Stimulated activated CD8-positive, alpha-beta memory T cell treated with anti-CD3 and anti-CD28 coated beads, Interleukin-2, amount 100 ng/mL, for 1 hour (primary cell): ENCODE results near the gene PACS2.

ENCODE experiments used
- DNase-seq, 2 donors: peaks; one replicate each; pipeline ENCODE4 v3.0.0-alpha.2; 2020; ENCODE audit warnings: low read depth in 2 of 2

PACS2 gene

GRCh38 chr14:105440992-105441391 is 126.4 kb downstream of the PACS2 start:
- DNase-seq, result no peak

- no peak for DNase-seq
Observed at GRCh38 chr14:105442125-105442524, 127.6 kb downstream of the PACS2 start.

- no peak for DNase-seq
Observed at GRCh38 chr14:105442834-105443233, 128.3 kb downstream of the PACS2 start.

DNA sequence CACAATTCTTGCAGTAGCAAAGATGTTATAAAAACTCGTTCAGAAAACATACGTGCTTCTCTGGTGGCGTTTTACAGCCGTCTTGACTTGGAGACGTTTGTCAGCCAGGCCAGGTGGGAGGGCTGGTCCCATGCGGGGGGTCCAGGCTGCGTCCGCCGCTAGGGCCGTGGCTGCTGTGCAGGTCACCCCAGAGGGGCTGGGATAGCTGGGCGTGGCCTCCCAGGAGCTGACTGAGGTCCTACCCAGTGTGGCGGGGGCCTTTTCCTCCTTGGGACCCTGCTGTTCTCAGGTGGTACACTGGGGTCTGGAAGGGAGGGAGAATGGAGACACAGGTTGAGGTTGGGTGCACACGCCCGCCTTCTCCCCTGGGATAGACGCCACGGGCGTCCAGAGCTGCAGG is 130.3 kb downstream of the PACS2 start:
- DNase-seq, result no peak

DNA sequence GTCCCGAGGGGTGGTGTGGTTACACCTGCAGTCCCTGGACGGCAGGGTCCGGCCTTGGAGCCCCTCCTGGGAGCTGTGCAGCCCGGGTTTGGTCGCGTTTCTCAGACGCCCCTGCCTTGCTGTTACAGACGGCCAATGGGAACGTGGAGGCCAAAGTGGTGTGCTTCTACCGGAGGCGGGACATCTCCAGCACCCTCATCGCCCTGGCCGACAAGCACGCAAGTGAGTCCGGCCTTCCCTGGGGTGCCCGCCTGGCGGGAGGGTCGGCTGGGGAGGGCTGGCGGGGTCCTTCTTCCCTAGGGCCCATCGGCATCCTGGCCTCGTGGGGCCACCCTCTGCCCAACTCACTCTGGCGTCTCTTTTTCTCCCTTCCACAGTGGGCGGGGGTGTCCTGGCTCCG is 130.7 kb downstream of the PACS2 start:
- no peak for DNase-seq

DNA sequence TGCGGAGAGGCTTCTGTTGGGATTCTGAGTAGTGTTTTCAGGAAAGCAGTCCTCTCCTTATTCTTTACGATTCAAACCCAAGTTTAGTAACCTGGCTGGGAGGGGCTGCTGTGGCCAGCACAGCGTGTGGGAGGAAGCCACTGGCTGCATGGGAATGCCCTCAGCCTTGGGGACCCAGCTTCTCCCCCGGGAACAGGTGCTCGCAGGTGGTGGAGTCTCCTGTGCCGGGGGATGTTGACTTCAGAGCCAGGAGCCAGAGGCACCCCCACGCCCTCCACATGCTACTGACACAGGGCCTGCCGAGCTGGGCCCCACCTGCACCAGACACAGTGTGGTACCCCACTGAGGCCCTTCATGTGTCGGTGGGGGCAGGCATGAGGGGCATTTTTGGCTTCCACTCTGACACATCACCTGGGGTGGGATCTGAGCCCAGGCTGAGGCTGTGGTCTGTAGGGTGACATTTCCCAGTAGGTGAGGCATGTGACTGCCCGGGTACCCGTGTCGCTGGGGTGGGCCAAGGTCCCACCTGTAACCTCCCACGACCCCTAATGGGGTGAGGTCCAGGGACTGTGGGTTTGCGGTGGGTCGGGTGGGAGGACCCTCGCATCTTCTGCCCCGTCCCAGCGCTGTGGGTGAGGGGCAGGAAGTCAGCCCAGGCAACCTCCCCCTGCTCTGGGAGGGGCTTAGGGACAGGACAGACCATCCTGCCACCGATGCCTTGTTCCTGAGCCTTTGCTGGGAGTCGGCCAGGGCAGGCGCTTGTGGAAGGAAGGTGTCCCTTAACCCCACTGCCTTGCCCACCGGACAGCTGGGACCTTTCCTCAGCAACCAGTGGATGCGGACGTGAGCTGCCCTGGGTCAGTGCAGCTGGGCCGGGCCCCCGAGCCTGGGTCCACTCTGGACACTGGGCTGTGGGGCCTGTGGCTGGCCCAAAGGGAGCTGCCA is 131.6 kb downstream of the PACS2 start:
- no peak for DNase-seq

- DNase-seq, result no peak
Observed at GRCh38 chr14:105446971-105447370, 132.4 kb downstream of the PACS2 start.
